GM10266 (cell line): Measurements from ENCODE around the gene ABHD3.
"Not testable (repeated sequence)": the region's sequence is repeated elsewhere in the genome, so short reads cannot be mapped to it uniquely, and the experiment has no call there.

Experiments used
- DNase-seq: peaks from one replicate; pipeline ENCODE4 v3.0.0; 2012; ENCODE audit errors: extremely low spot score
- TF ChIP-seq, protein P1 (sequence below): IDR thresholded peaks from 2 replicates; pipeline ENCODE4 v1.5.1; 2012; ENCODE audit warnings: mild to moderate bottlenecking, low read depth; ENCODE audit not compliant: control insufficient read depth, insufficient read depth; ENCODE audit errors: missing control alignments

Gene ABHD3

DNA sequence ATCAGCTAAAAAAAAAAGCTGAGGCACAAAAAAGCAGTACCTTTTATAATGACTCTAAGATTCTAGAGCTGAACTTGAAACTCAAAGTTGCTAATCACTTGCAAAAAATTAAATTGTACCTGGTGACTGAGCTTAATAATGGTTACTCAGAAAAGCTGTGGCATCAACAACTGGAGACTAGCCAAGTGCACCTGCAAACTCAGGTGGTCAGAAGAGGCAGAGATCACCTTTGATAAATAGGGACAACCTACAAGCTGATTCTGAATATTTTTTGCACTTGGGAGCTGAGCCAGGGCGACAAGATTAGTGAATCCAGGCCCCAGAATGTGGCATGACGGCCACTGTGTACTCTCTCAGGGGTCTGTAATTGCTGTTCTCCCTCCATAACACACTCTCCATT is 3.0 kb downstream of the ABHD3 start:
- TF ChIP-seq, protein P1, sequence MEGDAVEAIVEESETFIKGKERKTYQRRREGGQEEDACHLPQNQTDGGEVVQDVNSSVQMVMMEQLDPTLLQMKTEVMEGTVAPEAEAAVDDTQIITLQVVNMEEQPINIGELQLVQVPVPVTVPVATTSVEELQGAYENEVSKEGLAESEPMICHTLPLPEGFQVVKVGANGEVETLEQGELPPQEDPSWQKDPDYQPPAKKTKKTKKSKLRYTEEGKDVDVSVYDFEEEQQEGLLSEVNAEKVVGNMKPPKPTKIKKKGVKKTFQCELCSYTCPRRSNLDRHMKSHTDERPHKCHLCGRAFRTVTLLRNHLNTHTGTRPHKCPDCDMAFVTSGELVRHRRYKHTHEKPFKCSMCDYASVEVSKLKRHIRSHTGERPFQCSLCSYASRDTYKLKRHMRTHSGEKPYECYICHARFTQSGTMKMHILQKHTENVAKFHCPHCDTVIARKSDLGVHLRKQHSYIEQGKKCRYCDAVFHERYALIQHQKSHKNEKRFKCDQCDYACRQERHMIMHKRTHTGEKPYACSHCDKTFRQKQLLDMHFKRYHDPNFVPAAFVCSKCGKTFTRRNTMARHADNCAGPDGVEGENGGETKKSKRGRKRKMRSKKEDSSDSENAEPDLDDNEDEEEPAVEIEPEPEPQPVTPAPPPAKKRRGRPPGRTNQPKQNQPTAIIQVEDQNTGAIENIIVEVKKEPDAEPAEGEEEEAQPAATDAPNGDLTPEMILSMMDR: no peak
- no peak for DNase-seq

DNA sequence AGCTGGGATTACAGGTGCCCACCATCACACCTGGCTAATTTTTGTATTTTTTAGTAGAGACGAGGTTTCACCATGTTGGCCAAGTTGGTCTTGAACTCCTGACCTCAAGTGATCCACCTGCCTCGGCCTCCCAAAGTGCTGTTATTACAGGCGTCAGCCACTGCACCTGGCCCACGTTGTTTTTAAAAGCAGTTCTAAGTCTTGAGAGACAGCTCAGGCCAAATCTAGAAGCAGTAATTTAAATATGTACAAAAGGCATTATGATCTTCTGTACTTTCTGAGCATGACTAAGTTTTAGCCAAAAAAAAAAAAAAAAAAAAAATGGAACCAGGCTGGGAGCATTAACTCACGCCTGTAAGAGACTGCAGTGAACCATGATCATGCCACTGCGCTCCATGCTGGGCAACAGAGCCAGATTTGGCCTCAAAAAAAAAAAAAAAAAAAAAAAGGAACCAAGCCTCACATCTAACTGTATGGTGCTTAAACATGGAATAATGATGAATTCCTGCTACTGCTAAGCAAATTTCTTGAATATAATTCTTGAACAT is 4.0 kb downstream of the ABHD3 start:
- TF ChIP-seq, protein P1: no peak
- DNase-seq: no peak

DNA sequence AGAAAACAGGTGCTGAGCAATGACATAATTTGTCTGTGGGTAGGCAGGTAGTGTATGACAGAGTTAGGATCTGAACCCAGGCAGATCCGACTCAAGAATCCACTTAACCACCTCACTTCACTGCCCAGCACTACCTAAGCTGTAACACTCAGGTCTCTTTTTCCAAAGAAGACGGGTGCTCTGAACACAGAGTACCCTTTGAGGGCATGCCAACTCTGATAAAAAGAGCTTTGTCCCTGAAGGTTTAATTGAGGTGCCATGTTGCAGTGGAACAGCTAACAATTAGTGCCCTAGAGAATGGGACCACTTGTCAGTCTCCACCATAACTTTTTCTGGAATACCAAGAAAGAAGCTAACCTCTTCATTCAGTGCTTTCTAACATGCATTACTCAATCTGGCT is 11.3 kb downstream of the ABHD3 start:
- no peak for DNase-seq
- TF ChIP-seq, protein P1: no peak

DNA sequence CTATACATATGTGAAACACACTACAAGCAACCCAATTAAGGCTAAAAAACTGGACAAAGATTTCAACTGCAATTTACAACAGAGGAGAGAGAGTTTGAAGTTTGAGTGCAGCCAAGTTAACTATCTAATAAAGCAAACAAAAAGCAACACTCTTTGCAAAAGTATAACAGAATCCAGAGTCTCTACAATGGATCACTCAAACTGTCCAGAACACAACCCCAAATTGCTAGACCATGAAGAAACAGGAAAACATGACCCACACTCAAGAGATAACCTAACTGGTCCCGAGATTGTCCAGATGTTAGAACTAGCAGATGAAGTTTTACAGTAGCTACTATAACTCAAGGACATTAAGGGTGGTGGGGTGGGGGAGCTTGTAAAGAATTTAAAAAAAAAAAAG is 14.8 kb downstream of the ABHD3 start:
- TF ChIP-seq, protein P1: no peak
- no peak for DNase-seq

DNA sequence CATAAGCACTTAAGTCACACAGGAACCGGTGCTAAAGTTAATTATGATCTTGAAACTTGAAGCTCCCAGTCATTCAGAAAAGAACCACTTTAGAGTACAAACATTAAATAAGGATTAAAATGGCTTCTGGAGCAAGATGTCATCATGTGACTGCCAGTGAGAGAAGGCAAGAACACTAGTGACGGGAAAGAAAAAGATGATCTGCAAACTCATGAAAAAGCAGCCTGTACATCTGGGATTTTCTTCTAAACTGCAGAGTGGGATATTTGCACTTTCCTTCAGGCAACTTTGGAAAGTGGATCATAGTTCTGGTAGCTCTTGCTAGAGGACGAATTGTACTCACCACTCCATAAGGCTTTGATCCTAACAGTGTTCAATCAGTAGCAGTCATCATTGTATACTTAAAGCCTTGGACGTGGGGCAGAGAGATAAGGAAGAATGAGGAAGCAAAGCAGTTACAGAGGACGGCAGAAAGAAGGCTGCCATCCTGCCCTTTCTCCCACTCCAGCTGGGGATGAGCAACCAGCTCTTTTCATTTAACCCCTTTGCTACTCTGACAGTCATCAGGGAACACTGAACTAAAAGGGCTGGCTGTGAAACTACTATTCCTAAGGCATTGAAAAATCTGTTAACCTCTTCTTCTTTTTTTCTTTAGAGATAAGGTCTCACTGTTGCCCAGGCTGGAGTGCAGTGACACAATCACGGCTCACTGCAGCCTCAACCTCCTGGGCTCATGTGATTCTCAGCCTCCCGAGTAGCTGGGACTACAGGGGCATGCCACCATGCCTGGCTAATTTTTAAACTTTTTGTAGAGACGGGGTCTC is 18.1 kb downstream of the ABHD3 start:
- no peak for DNase-seq

DNA sequence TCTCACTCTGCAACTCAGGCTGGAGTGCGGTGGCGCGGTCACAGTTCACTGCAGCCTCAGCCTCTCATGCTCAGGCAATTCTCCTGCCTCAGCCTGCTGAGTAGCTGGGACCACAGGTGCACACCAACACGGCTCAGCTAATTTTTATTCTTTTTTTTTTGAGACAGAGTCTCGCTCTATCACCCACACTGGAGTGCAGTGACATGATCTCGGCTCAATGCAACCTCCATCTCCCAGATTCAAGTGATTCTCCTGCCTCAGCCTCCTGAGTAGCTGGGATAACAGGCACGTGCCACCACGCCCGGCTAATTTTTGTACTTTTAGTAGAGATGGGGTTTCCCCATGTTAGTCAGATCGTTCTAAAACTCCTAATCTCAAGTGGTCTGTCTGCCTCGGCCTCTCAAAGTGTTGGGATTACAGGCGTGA is 19.0 kb downstream of the ABHD3 start:
- not testable (repeated sequence) for DNase-seq

More for the DNA sequence above, 18.1 kb downstream of the ABHD3 start:
- TF ChIP-seq, protein P1: no peak

DNA sequence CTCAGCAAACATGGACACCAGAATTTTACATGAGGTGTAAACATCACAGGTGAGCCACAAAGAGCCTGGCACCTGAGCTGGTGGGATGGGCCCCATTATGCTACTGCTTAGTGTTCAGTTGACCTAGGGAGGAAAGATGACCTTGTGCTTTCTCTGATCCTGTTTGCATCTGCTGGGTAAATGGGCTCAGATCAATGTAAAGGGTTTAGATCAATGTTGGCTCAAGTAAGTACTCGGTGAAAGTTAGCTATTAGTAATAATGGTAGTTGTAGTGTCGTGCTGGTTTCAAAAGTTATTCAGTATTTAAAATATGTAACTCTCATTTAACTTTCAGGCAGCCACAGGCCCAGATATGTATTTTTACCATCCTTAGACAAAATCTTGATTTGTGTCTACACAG is 19.8 kb downstream of the ABHD3 start:
- TF ChIP-seq, protein P1: no peak
- DNase-seq: peak; percentile 29
